ENCODE results near the gene NUDT12.

- TF ChIP-seq CTCF (IDR thresholded peaks at IDR 0.05) (no peak), POLR2AphosphoS5 (IDR thresholded peaks at IDR 0.05; ENCODE audit: low read depth, low read length) (no peak)
Measured at GRCh38 chr5:103505581-103506305, 56.8 kb downstream of the NUDT12 start.
